ENCODE results near the gene SCUBE1.

SCUBE1 gene

GRCh38 chr22:43211941-43212433 is 131.2 kb downstream of the SCUBE1 start:
- no peak for TF ChIP-seq CTCF (IDR thresholded peaks at IDR 0.05; ENCODE audit: low read depth, low read length)
- no peak for TF ChIP-seq MAX (IDR thresholded peaks at IDR 0.05; ENCODE audit: low read depth, low read length)
- no peak for TF ChIP-seq MYC (IDR thresholded peaks at IDR 0.05; ENCODE audit: low read depth, low read length)
- no peak for TF ChIP-seq POLR2A (IDR thresholded peaks at IDR 0.05; ENCODE audit: extremely low read depth, insufficient read length)
- DNase-seq (ENCODE audit: low read depth): no peak
- H3K4me3 ChIP-seq (ENCODE audit: low read depth, low read length): no peak overlapping the region

GRCh38 chr22:43210631-43211515 is 132.3 kb downstream of the SCUBE1 start:
- H3K4me3 ChIP-seq (ENCODE audit: low read depth, low read length): no peak overlapping the region
- no peak for DNase-seq (ENCODE audit: low read depth)
- no peak for TF ChIP-seq POLR2A (IDR thresholded peaks at IDR 0.05; ENCODE audit: extremely low read depth, insufficient read length)
- TF ChIP-seq MYC (IDR thresholded peaks at IDR 0.05; ENCODE audit: low read depth, low read length): no peak
- TF ChIP-seq CTCF (IDR thresholded peaks at IDR 0.05; ENCODE audit: low read depth, low read length): no peak
- TF ChIP-seq MAX (IDR thresholded peaks at IDR 0.05; ENCODE audit: low read depth, low read length): no peak

GRCh38 chr22:43209971-43210370 is 133.2 kb downstream of the SCUBE1 start:
- H3K4me3 ChIP-seq (ENCODE audit: low read depth, low read length): no peak overlapping the region
- no peak for DNase-seq (ENCODE audit: low read depth)
- TF ChIP-seq CTCF (IDR thresholded peaks at IDR 0.05; ENCODE audit: low read depth, low read length): no peak
- TF ChIP-seq MAX (IDR thresholded peaks at IDR 0.05; ENCODE audit: low read depth, low read length): no peak
- TF ChIP-seq MYC (IDR thresholded peaks at IDR 0.05; ENCODE audit: low read depth, low read length): no peak
- TF ChIP-seq POLR2A (IDR thresholded peaks at IDR 0.05; ENCODE audit: extremely low read depth, insufficient read length): no peak

GRCh38 chr22:43209523-43209890 is 133.7 kb downstream of the SCUBE1 start:
- TF ChIP-seq CTCF (IDR thresholded peaks at IDR 0.05; ENCODE audit: low read depth, low read length) (no peak), POLR2A (IDR thresholded peaks at IDR 0.05; ENCODE audit: extremely low read depth, insufficient read length) (no peak), MYC (IDR thresholded peaks at IDR 0.05; ENCODE audit: low read depth, low read length) (no peak), MAX (IDR thresholded peaks at IDR 0.05; ENCODE audit: low read depth, low read length) (no peak)
- no peak for DNase-seq (ENCODE audit: low read depth)
- H3K4me3 ChIP-seq (ENCODE audit: low read depth, low read length): no peak overlapping the region

GRCh38 chr22:43208703-43209522 is 134.3 kb downstream of the SCUBE1 start:
- no peak for DNase-seq (ENCODE audit: low read depth)
- no peak for TF ChIP-seq MAX (IDR thresholded peaks at IDR 0.05; ENCODE audit: low read depth, low read length)
- TF ChIP-seq CTCF (IDR thresholded peaks at IDR 0.05; ENCODE audit: low read depth, low read length): no peak
- TF ChIP-seq POLR2A (IDR thresholded peaks at IDR 0.05; ENCODE audit: extremely low read depth, insufficient read length): no peak
- TF ChIP-seq MYC (IDR thresholded peaks at IDR 0.05; ENCODE audit: low read depth, low read length): no peak
- H3K4me3 ChIP-seq (ENCODE audit: low read depth, low read length): no peak overlapping the region
